ENCODE data around the gene VPS4B. TPM values are rescaled to one million over a fixed set of nuclear protein-coding genes. Genes with fewer than 3 reads are reported as not detected.

VPS4B gene
- total RNA-seq, 4 donors from 2014 or later = 43.7 to 49.8 (median 44.6) TPM

DNA sequence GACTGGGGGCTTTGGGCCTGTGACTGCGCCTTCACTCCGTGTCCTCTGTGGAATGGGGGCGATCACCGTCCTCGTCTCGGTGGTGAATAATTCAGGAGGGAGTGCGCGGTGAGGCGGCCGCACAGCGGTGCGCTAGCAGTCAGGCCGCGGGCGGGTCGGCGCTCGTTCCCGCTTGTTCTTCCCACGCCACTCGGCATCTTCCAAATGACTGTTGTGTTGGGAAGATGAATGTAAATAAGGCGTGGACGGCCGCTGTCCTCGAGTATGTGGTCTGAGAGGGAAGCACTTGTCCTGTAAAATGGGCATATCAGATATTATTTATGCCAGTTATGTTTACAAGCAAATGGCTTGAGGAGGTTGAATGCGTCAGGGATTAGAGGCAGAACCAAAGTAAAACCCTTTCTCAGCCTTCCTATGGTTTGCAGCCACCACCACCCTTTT, 608 bp upstream of the VPS4B start:
- no peak for DNase-seq (ENCODE audit: low spot score in 2 of 2)
- Histone ChIP-seq H3K27me3 (no peaks in the 10 kb centered on the region), H3K4me1 (peaks cover 45% of the 10 kb centered on the region), H3K36me3 (peaks cover 4% of the 10 kb centered on the region), H3K4me3 (peak overlapping the region; percentile 93), H3K27ac (peak overlapping the region; percentile 95), H3K9me3 (no peaks in the 10 kb centered on the region)
- TF ChIP-seq POLR2AphosphoS5 (IDR thresholded peaks at IDR 0.05) = no peak
- TF ChIP-seq EP300 (IDR thresholded peaks at IDR 0.05) = peak; percentile 37
- 2% methylated on average over 25 of the region's 26 CpGs for WGBS

DNA sequence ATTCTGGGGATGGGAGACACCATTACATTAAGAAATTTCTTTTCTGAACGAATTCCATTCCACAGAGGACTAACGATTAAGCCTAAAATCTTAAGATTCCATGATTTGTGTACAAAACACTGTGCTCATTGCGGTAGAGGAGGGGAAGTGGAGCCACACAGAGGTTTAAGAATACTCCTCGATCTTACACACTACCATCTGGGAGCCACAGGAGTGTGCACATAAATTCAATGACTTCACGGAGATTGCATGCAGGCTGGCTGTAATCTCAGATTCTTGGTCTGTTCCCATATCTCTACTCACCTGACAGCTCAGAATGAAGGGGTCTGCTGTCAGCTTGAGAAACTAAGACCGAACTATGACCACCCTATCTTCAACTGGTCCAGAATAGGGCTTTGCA, 762 bp downstream of the VPS4B start:
- Histone ChIP-seq H3K36me3 (peaks cover 15% of the 10 kb centered on the region), H3K4me1 (peaks cover 42% of the 10 kb centered on the region), H3K4me3 (peak overlapping the region; percentile 93), H3K27ac (peak overlapping the region; percentile 95), H3K9me3 (no peaks in the 10 kb centered on the region), H3K27me3 (no peaks in the 10 kb centered on the region)
- DNase-seq (ENCODE audit: low spot score in 2 of 2) = no peak
- TF ChIP-seq POLR2A (IDR thresholded peaks at IDR 0.05) (no peak), POLR2AphosphoS5 (IDR thresholded peaks at IDR 0.05) (no peak), EP300 (IDR thresholded peaks at IDR 0.05) (no peak), CTCF (IDR thresholded peaks at IDR 0.05) (no peak)
- WGBS = 9% methylated on average over 6 of the region's 6 CpGs

DNA sequence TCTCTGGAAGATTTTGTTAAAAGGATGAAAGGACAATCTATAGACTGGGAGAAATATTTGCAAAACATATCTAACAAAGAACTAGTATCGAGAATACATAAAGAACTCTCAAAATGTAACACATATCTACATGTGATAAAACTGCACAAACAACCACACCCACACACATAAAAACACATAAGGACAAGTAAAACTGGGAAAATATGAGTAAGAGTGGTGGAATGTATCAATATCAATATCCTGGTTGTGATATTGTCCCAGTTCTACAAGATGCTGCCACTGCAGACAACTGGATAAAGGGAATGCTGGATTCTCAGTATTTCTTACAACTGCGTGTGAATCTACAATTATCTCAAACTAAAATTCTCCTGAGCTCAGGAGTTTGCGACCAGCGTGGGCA, 9.3 kb downstream of the VPS4B start:
- Histone ChIP-seq H3K36me3 (peaks cover 71% of the 10 kb centered on the region), H3K27ac (no peak overlapping the region), H3K4me1 (peaks cover 8% of the 10 kb centered on the region), H3K27me3 (no peaks in the 10 kb centered on the region), H3K4me3 (no peak overlapping the region), H3K9me3 (no peaks in the 10 kb centered on the region)
- no peak for TF ChIP-seq POLR2A (IDR thresholded peaks at IDR 0.05)
- TF ChIP-seq POLR2AphosphoS5 (IDR thresholded peaks at IDR 0.05) = no peak
- TF ChIP-seq EP300 (IDR thresholded peaks at IDR 0.05) = no peak
- TF ChIP-seq CTCF (IDR thresholded peaks at IDR 0.05) = no peak
- 71% methylated on average over 4 of the region's 4 CpGs for WGBS
- DNase-seq (ENCODE audit: low spot score in 2 of 2) = no peak

DNA sequence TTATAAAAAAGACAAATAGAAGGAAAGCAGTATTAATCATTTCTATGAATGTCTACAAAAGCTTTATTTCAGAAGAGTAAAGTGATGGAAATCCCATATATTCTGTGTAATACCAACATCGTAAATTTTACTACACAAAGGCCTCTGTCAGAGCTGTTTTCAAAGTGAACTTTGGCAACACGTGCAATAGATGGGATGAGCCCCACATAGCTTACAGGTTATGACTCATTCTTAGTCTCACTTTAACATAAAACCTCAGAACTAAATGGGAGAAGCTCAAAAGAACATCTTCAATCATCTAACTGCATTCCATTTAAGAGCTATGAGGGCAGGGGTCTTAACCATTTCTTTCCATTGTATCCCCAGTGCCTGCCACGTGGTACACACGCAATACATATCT, 11.5 kb downstream of the VPS4B start:
- 69% methylated on average over 4 of the region's 4 CpGs for WGBS
- Histone ChIP-seq H3K9me3 (no peaks in the 10 kb centered on the region), H3K27me3 (no peaks in the 10 kb centered on the region), H3K4me1 (peaks cover 5% of the 10 kb centered on the region), H3K36me3 (peaks cover 57% of the 10 kb centered on the region), H3K27ac (no peak overlapping the region), H3K4me3 (no peak overlapping the region)
- TF ChIP-seq CTCF (IDR thresholded peaks at IDR 0.05) = no peak
- TF ChIP-seq POLR2AphosphoS5 (IDR thresholded peaks at IDR 0.05) = no peak
- TF ChIP-seq EP300 (IDR thresholded peaks at IDR 0.05) = no peak
- no peak for TF ChIP-seq POLR2A (IDR thresholded peaks at IDR 0.05)
- DNase-seq (ENCODE audit: low spot score in 2 of 2) = no peak

DNA sequence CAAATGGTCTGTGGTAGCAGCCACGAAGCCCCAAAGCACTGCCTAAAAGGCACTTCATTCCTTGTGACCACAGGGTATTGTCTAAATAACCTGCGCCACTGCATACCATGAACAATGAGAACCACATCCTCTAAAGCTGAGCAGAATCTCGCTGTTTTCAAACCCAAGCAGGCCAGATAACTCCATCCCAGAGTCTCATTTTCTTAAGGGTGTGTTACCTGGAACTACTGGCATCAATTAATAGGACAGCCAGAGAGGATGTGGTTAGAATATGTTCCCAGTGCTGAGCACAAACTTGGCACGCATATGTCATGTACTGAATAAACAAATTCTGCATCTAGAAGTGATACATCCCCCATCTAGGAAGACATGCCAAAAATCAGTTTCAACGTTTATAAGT, 13.0 kb downstream of the VPS4B start:
- WGBS = 69% methylated on average over 5 of the region's 5 CpGs
- Histone ChIP-seq H3K4me3 (no peak overlapping the region), H3K36me3 (peaks cover 49% of the 10 kb centered on the region), H3K4me1 (peaks cover 5% of the 10 kb centered on the region), H3K27ac (no peak overlapping the region), H3K27me3 (no peaks in the 10 kb centered on the region), H3K9me3 (no peaks in the 10 kb centered on the region)
- TF ChIP-seq CTCF (IDR thresholded peaks at IDR 0.05) = no peak
- no peak for TF ChIP-seq POLR2A (IDR thresholded peaks at IDR 0.05)
- TF ChIP-seq POLR2AphosphoS5 (IDR thresholded peaks at IDR 0.05) = no peak
- no peak for TF ChIP-seq EP300 (IDR thresholded peaks at IDR 0.05)
- DNase-seq (ENCODE audit: low spot score in 2 of 2) = no peak

DNA sequence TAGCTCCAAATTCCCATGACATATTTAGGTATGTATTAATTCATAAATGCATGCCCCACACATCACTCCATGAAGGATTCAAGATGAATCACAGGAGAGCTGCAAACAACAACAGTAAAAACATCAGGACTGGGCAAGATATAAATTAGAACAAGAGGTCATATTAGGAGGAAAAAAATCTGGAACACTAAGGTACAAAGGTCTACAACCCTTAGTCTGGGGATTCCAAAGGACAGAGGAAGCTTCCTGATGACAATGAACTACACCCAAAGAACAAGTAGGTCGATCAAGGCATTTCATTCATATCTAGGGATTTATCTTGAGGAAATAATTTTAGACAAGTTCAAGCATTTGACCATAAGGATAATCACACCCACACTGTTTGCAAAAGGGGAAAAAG, 14.5 kb downstream of the VPS4B start:
- H3K36me3 ChIP-seq = peaks cover 59% of the 10 kb centered on the region
- H3K27me3 ChIP-seq = no peaks in the 10 kb centered on the region
- DNase-seq (ENCODE audit: low spot score in 2 of 2) = no peak
- peaks cover 5% of the 10 kb centered on the region for H3K4me1 ChIP-seq
- H3K27ac ChIP-seq = no peak overlapping the region
- H3K4me3 ChIP-seq = no peak overlapping the region
- 50% methylated on average over 1 of the region's 1 CpG for WGBS
- TF ChIP-seq EP300 (IDR thresholded peaks at IDR 0.05) (no peak), POLR2A (IDR thresholded peaks at IDR 0.05) (no peak), POLR2AphosphoS5 (IDR thresholded peaks at IDR 0.05) (no peak), CTCF (IDR thresholded peaks at IDR 0.05) (no peak)
- H3K9me3 ChIP-seq = no peaks in the 10 kb centered on the region

Measured in suprapubic skin (tissue), 4 donors.